ENCODE data around the gene CDCA8.

GRCh38 chr1:37722181-37723071, 30.1 kb downstream of the CDCA8 start:
- TF ChIP-seq CTCF (IDR thresholded peaks at IDR 0.05), result no peak
- no peak for TF ChIP-seq POLR2A (IDR thresholded peaks at IDR 0.05)

Measured in right lobe of liver (tissue), 4 donors.